ENCODE data around the gene CAST. TPM values are rescaled to one million over a fixed set of nuclear protein-coding genes. Genes with fewer than 3 reads are reported as not detected.

The CAST gene
- total and polyA plus RNA-seq, 5 donors, result 222 to 594 (median 565) TPM

- Histone ChIP-seq H3K4me1 (ENCODE audit: control insufficient read depth, insufficient read depth, low read length) (peaks cover 8% of the 10 kb centered on the region), H3K9me3 (ENCODE audit: control insufficient read depth, low read length) (no peaks in the 10 kb centered on the region), H3K4me3 (ENCODE audit: low read length) (no peak overlapping the region), H3K27ac (ENCODE audit: low read length) (no peak overlapping the region), H3K27me3 (ENCODE audit: control insufficient read depth, insufficient read depth) (no peaks in the 10 kb centered on the region)
- 92% methylated on average over 2 of the region's 2 CpGs for WGBS
- intact Hi-C loops (cut with DNase I), result no loop called here
- no peak for DNase-seq
- no peak for ATAC-seq
These were observed 34.3 kb upstream of the CAST start for GRCh38 chr5:96627792-96628398.

GRCh38 chr5:96628406-96628805 lies 33.8 kb upstream of the CAST start:
- no peaks in the 10 kb centered on the region for H3K9me3 ChIP-seq (ENCODE audit: control insufficient read depth, low read length)
- no peak for DNase-seq
- H3K27me3 ChIP-seq (ENCODE audit: control insufficient read depth, insufficient read depth), result no peaks in the 10 kb centered on the region
- no peak for ATAC-seq
- intact Hi-C loops (cut with DNase I), result no loop called here
- WGBS, result 71% methylated on average over 3 of the region's 3 CpGs
- H3K4me1 ChIP-seq (ENCODE audit: control insufficient read depth, insufficient read depth, low read length), result peaks cover 8% of the 10 kb centered on the region
- H3K27ac ChIP-seq (ENCODE audit: low read length), result no peak overlapping the region
- H3K4me3 ChIP-seq (ENCODE audit: low read length), result no peak overlapping the region

DNA sequence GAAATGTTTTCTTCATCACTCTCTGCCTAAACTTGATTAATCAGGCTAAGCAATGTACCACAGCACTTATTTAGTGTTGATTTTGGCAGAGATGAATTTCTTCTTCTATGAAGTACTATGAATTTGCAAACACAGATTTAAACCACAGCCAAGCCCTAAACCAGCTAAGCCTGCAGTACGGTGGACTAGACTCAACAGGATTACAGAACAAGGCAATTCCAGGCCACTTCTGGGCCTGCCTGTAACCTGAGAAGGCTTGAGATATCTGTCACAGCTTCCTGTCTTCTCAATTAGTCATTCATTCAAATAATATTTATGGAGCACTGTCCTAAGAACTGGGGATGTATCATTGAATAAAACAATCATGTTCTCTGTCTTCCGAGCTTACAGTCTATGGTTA lies 32.4 kb upstream of the CAST start:
- H3K4me3 ChIP-seq (ENCODE audit: low read length), result no peak overlapping the region
- no peak overlapping the region for H3K27ac ChIP-seq (ENCODE audit: low read length)
- H3K4me1 ChIP-seq (ENCODE audit: control insufficient read depth, insufficient read depth, low read length), result peaks cover 8% of the 10 kb centered on the region
- DNase-seq (no peak), ATAC-seq (peak; percentile 89)
- 31% methylated on average over 2 of the region's 2 CpGs for WGBS
- intact Hi-C loops (cut with DNase I), result no loop called here
- H3K9me3 ChIP-seq (ENCODE audit: control insufficient read depth, low read length), result no peaks in the 10 kb centered on the region
- no peaks in the 10 kb centered on the region for H3K27me3 ChIP-seq (ENCODE audit: control insufficient read depth, insufficient read depth)

- Histone ChIP-seq H3K9me3 (ENCODE audit: control insufficient read depth, low read length) (no peaks in the 10 kb centered on the region), H3K4me3 (ENCODE audit: low read length) (no peak overlapping the region), H3K4me1 (ENCODE audit: control insufficient read depth, insufficient read depth, low read length) (no peaks in the 10 kb centered on the region), H3K27me3 (ENCODE audit: control insufficient read depth, insufficient read depth) (no peaks in the 10 kb centered on the region), H3K27ac (ENCODE audit: low read length) (no peak overlapping the region)
- ATAC-seq (no peak), DNase-seq (no peak)
- intact Hi-C loops (cut with DNase I), result no loop called here
- 77% methylated on average over 4 of the region's 4 CpGs for WGBS
These were observed 28.4 kb upstream of the CAST start for GRCh38 chr5:96633820-96634219.

- Histone ChIP-seq H3K4me1 (ENCODE audit: control insufficient read depth, insufficient read depth, low read length) (no peaks in the 10 kb centered on the region), H3K4me3 (ENCODE audit: low read length) (no peak overlapping the region), H3K9me3 (ENCODE audit: control insufficient read depth, low read length) (no peaks in the 10 kb centered on the region), H3K27me3 (ENCODE audit: control insufficient read depth, insufficient read depth) (no peaks in the 10 kb centered on the region), H3K27ac (ENCODE audit: low read length) (no peak overlapping the region)
- 83% methylated on average over 1 of the region's 1 CpG for WGBS
- intact Hi-C loops (cut with DNase I), result no loop called here
- ATAC-seq (no peak), DNase-seq (no peak)
These were observed 27.3 kb upstream of the CAST start for GRCh38 chr5:96634881-96635280.

DNA sequence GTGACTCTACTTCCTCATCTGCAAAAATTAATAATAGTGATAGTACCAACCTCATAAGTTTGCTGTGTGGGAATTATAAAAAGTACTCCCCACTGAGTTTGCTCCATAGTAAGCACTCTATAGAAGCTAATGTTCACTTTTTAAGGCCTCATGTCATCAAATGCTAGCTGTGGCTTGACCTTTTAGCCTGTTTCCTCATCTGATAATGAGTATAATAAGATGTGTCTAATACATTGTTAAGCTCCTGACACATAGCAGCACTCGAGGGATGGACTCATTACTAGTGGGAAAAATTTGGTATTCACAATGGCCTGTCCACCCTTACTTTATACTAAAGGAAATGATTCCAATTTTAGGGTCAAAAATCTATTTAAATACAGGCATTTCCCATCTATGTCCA lies 26.1 kb upstream of the CAST start:
- Histone ChIP-seq H3K27ac (ENCODE audit: low read length) (no peak overlapping the region), H3K4me1 (ENCODE audit: control insufficient read depth, insufficient read depth, low read length) (no peaks in the 10 kb centered on the region), H3K27me3 (ENCODE audit: control insufficient read depth, insufficient read depth) (no peaks in the 10 kb centered on the region), H3K4me3 (ENCODE audit: low read length) (no peak overlapping the region), H3K9me3 (ENCODE audit: control insufficient read depth, low read length) (no peaks in the 10 kb centered on the region)
- no peak for DNase-seq
- 54% methylated on average over 1 of the region's 1 CpG for WGBS
- ATAC-seq, result no peak
- intact Hi-C loops (cut with DNase I), result no loop called here

DNA sequence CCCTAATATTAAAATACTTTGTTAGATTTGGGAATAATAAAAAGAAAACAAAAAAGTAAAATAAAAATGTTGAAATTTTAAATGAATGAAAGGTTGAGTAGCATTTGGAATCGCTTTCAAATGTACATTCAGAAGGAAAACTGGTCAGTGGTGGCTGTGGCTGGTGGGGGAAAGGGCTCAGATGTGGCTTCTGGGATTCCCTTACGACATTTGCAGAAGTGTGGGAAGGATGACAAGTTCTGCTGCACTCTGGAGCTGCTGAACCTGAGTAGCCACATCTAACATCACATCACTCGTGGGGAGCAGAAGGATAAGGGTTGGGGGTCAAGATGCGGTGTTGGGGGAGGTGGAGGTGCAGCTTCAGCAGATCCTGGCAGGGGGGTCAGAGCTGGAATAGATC lies 25.6 kb upstream of the CAST start:
- H3K4me1 ChIP-seq (ENCODE audit: control insufficient read depth, insufficient read depth, low read length), result no peaks in the 10 kb centered on the region
- ATAC-seq (no peak), DNase-seq (no peak)
- intact Hi-C loops (cut with DNase I), result no loop called here
- WGBS, result 93% methylated on average over 4 of the region's 4 CpGs
- H3K27ac ChIP-seq (ENCODE audit: low read length), result no peak overlapping the region
- no peaks in the 10 kb centered on the region for H3K9me3 ChIP-seq (ENCODE audit: control insufficient read depth, low read length)
- H3K4me3 ChIP-seq (ENCODE audit: low read length), result no peak overlapping the region
- no peaks in the 10 kb centered on the region for H3K27me3 ChIP-seq (ENCODE audit: control insufficient read depth, insufficient read depth)

- no peak overlapping the region for H3K4me3 ChIP-seq (ENCODE audit: low read length)
- H3K27ac ChIP-seq (ENCODE audit: low read length), result no peak overlapping the region
- DNase-seq (no peak), ATAC-seq (no peak)
- WGBS, result 93% methylated on average over 1 of the region's 1 CpG
- H3K9me3 ChIP-seq (ENCODE audit: control insufficient read depth, low read length), result no peaks in the 10 kb centered on the region
- intact Hi-C loops (cut with DNase I), result no loop called here
- no peaks in the 10 kb centered on the region for H3K4me1 ChIP-seq (ENCODE audit: control insufficient read depth, insufficient read depth, low read length)
- H3K27me3 ChIP-seq (ENCODE audit: control insufficient read depth, insufficient read depth), result no peaks in the 10 kb centered on the region
These were observed 25.0 kb upstream of the CAST start for GRCh38 chr5:96637196-96637595.

GRCh38 chr5:96638561-96638960 lies 23.6 kb upstream of the CAST start:
- Histone ChIP-seq H3K9me3 (ENCODE audit: control insufficient read depth, low read length) (no peaks in the 10 kb centered on the region), H3K27me3 (ENCODE audit: control insufficient read depth, insufficient read depth) (no peaks in the 10 kb centered on the region), H3K27ac (ENCODE audit: low read length) (no peak overlapping the region), H3K4me1 (ENCODE audit: control insufficient read depth, insufficient read depth, low read length) (no peaks in the 10 kb centered on the region), H3K4me3 (ENCODE audit: low read length) (no peak overlapping the region)
- WGBS, result 62% methylated on average over 3 of the region's 3 CpGs
- intact Hi-C loops (cut with DNase I), result no loop called here
- no peak for DNase-seq
- ATAC-seq, result no peak

- ATAC-seq, result no peak
- H3K4me3 ChIP-seq (ENCODE audit: low read length), result no peak overlapping the region
- WGBS, result 35% methylated on average over 3 of the region's 3 CpGs
- intact Hi-C loops (cut with DNase I), result no loop called here
- no peaks in the 10 kb centered on the region for H3K9me3 ChIP-seq (ENCODE audit: control insufficient read depth, low read length)
- no peaks in the 10 kb centered on the region for H3K27me3 ChIP-seq (ENCODE audit: control insufficient read depth, insufficient read depth)
- no peak for DNase-seq
- H3K4me1 ChIP-seq (ENCODE audit: control insufficient read depth, insufficient read depth, low read length), result no peaks in the 10 kb centered on the region
- no peak overlapping the region for H3K27ac ChIP-seq (ENCODE audit: low read length)
These were observed 21.5 kb upstream of the CAST start for GRCh38 chr5:96640696-96641095.

GRCh38 chr5:96641368-96642280 lies 20.6 kb upstream of the CAST start:
- DNase-seq, result no peak
- Histone ChIP-seq H3K4me1 (ENCODE audit: control insufficient read depth, insufficient read depth, low read length) (no peaks in the 10 kb centered on the region), H3K4me3 (ENCODE audit: low read length) (no peak overlapping the region), H3K27me3 (ENCODE audit: control insufficient read depth, insufficient read depth) (no peaks in the 10 kb centered on the region), H3K27ac (ENCODE audit: low read length) (no peak overlapping the region), H3K9me3 (ENCODE audit: control insufficient read depth, low read length) (no peaks in the 10 kb centered on the region)
- intact Hi-C loops (cut with DNase I), result no loop called here
- WGBS, result 62% methylated on average over 5 of the region's 5 CpGs
- ATAC-seq, result no peak

All from right cardiac atrium (tissue), 5 donors.